GM12801 (cell line): Measurements from ENCODE around the gene TIMM22.

Experiments
- CTCF ChIP-seq: IDR thresholded peaks from one replicate; pipeline ENCODE4 v1.5.1; 2011; ENCODE audit warnings: control low read depth; ENCODE audit not compliant: insufficient read length; ENCODE audit errors: extremely low read depth

TIMM22 gene

GRCh38 chr17:996554-997344 is at the start of gene TIMM22:
Gene TIMM22, plus strand, starts transcription at chr17:997129. Its CDS starts 14 bp downstream, at chr17:997143.
- no peak for TF ChIP-seq CTCF

- no peak for TF ChIP-seq CTCF
These were observed 48.6 kb upstream of the TIMM22 start for GRCh38 chr17:948284-948852.

- TF ChIP-seq CTCF, result no peak
These were observed 47.2 kb upstream of the TIMM22 start for GRCh38 chr17:949623-950303.

GRCh38 chr17:951325-952132 is 45.4 kb upstream of the TIMM22 start:
- no peak for TF ChIP-seq CTCF

GRCh38 chr17:953767-954166 is 43.2 kb upstream of the TIMM22 start:
- no peak for TF ChIP-seq CTCF

- no peak for TF ChIP-seq CTCF
These were observed 42.3 kb upstream of the TIMM22 start for GRCh38 chr17:954431-955164.
